HL-60 (cell line): Measurements from ENCODE around the gene MARF1.

Experiments used
- GABPA ChIP-seq: IDR thresholded peaks from 2 replicates; pipeline ENCODE4 v1.6.1; 2012; ENCODE audit warnings: low read depth
- POLR2AphosphoS5 ChIP-seq: IDR thresholded peaks from 2 replicates; pipeline ENCODE4 v1.6.1; 2012; ENCODE audit warnings: low read depth
- TF ChIP-seq, protein P1 (sequence below): IDR thresholded peaks from one replicate; pipeline ENCODE4 v1.5.1; 2011; ENCODE audit warnings: low read length, control low read depth, inconsistent platforms; ENCODE audit not compliant: insufficient read depth
- TF ChIP-seq, protein P2 (sequence below): IDR thresholded peaks from 2 replicates; pipeline ENCODE4 v1.6.1; 2012; ENCODE audit warnings: low read depth; ENCODE audit not compliant: insufficient replicate concordance

DNA sequence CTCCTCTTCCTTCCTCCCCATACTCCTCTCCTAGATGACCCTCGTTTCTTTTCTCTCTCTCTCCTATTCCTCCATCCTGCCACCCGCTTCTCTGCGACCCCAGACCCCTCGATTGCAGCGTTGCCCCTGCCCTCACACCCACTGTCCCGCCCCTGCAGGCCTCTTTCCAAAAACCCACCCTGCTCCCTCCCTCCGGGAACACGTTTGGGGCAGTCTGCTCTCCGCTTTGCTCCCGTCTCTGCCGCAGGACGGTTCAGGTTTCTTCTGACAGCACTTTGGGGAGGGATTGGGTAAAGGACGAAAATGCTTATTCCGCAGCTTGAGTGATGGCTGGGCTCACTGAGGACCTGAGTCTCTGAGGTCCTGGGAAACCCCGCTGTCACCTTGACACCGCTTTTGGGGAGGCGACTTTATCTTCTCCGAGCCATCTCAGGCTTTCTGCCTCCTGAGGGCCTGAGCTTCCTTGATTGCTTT, 7.8 kb upstream of the MARF1 start:
- TF ChIP-seq POLR2AphosphoS5 (no peak), GABPA (no peak)
- TF ChIP-seq, protein P1, sequence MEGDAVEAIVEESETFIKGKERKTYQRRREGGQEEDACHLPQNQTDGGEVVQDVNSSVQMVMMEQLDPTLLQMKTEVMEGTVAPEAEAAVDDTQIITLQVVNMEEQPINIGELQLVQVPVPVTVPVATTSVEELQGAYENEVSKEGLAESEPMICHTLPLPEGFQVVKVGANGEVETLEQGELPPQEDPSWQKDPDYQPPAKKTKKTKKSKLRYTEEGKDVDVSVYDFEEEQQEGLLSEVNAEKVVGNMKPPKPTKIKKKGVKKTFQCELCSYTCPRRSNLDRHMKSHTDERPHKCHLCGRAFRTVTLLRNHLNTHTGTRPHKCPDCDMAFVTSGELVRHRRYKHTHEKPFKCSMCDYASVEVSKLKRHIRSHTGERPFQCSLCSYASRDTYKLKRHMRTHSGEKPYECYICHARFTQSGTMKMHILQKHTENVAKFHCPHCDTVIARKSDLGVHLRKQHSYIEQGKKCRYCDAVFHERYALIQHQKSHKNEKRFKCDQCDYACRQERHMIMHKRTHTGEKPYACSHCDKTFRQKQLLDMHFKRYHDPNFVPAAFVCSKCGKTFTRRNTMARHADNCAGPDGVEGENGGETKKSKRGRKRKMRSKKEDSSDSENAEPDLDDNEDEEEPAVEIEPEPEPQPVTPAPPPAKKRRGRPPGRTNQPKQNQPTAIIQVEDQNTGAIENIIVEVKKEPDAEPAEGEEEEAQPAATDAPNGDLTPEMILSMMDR: no peak
- TF ChIP-seq, protein P2, sequence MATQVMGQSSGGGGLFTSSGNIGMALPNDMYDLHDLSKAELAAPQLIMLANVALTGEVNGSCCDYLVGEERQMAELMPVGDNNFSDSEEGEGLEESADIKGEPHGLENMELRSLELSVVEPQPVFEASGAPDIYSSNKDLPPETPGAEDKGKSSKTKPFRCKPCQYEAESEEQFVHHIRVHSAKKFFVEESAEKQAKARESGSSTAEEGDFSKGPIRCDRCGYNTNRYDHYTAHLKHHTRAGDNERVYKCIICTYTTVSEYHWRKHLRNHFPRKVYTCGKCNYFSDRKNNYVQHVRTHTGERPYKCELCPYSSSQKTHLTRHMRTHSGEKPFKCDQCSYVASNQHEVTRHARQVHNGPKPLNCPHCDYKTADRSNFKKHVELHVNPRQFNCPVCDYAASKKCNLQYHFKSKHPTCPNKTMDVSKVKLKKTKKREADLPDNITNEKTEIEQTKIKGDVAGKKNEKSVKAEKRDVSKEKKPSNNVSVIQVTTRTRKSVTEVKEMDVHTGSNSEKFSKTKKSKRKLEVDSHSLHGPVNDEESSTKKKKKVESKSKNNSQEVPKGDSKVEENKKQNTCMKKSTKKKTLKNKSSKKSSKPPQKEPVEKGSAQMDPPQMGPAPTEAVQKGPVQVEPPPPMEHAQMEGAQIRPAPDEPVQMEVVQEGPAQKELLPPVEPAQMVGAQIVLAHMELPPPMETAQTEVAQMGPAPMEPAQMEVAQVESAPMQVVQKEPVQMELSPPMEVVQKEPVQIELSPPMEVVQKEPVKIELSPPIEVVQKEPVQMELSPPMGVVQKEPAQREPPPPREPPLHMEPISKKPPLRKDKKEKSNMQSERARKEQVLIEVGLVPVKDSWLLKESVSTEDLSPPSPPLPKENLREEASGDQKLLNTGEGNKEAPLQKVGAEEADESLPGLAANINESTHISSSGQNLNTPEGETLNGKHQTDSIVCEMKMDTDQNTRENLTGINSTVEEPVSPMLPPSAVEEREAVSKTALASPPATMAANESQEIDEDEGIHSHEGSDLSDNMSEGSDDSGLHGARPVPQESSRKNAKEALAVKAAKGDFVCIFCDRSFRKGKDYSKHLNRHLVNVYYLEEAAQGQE: no peak
